HFFc6 (cell line): ENCODE results near the gene MECP2. TPM values are rescaled to one million over a fixed set of nuclear protein-coding genes. Genes with fewer than 3 reads are reported as not detected.
"Not testable (repeated sequence)": the region's sequence is repeated elsewhere in the genome, so short reads cannot be mapped to it uniquely, and the experiment has no call there.

Experiments used
- DNase-seq: peaks from one replicate; pipeline ENCODE4 v3.0.0-alpha.2; 2018
- H3K27ac Mint-ChIP-seq: 2 replicates; pipeline ENCODE4 v1.8.0; 2020; ENCODE audit warnings: mild to moderate bottlenecking, mixed read lengths
- H3K27me3 Mint-ChIP-seq: 2 replicates; pipeline ENCODE4 v1.8.0; 2021; ENCODE audit warnings: mild to moderate bottlenecking, moderate library complexity, mixed read lengths; ENCODE audit not compliant: insufficient read depth
- H3K36me3 Mint-ChIP-seq: 2 replicates; pipeline ENCODE4 v1.8.0; 2021; ENCODE audit warnings: low read depth, mixed read lengths
- H3K4me1 Mint-ChIP-seq: 2 replicates; pipeline ENCODE4 v1.8.0; 2020; ENCODE audit warnings: low read depth, mixed read lengths
- H3K4me3 Mint-ChIP-seq: 2 replicates; pipeline ENCODE4 v1.8.0; 2020; ENCODE audit warnings: mild to moderate bottlenecking, moderate library complexity, mixed read lengths
- H3K9me3 Mint-ChIP-seq: 2 replicates; pipeline ENCODE4 v1.8.0; 2020; ENCODE audit warnings: mild to moderate bottlenecking, mixed read lengths
- total RNA-seq, 6 experiments: library from RNA; stranded (reverse); fragmentation: NEBNext Ultra II Directional; extraction: Animal tissue kit (Norgen Biotek cat#: 25700); gene quantifications; 2 replicates in 1 of 6; 3 replicates in 5 of 6; pipeline ENCODE4 v1.2.3, GENCODE V29; 2021
- TF ChIP-seq, protein P1 (sequence below): fragments of 200-600 bp; sonication (generic); IDR thresholded peaks from 2 replicates; pipeline ENCODE4 v1.5.0; 2021; ENCODE audit warnings: antibody characterized with exemption, mild to moderate bottlenecking

Gene MECP2
- total RNA-seq, 6 experiments from 2014 or later: 28.8 to 35.8 (median 31.9) TPM

DNA sequence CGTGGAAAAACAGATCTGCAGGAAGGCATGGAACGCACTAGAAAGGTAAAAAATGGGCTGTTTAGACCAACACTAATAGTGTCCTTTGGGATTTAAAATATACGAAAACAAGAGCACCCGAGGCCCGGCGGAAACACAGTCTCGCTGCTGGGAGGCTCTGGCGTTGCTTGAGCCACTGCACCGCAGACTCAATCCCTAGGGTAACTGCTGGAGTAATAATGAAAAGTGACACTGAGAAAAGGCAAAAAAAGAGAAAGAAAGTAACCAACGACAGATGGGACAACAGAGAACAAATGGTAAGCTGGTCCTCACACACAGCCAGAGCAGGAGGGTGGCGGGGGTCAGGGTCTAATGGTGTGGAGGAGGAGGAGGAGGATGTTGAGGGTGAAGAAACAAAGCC is 93.2 kb downstream of the MECP2 start:
- H3K9me3 Mint-ChIP-seq: no peaks in the 10 kb centered on the region
- H3K27ac Mint-ChIP-seq: no peak overlapping the region
- no peak overlapping the region for H3K4me3 Mint-ChIP-seq
- TF ChIP-seq, protein P1, sequence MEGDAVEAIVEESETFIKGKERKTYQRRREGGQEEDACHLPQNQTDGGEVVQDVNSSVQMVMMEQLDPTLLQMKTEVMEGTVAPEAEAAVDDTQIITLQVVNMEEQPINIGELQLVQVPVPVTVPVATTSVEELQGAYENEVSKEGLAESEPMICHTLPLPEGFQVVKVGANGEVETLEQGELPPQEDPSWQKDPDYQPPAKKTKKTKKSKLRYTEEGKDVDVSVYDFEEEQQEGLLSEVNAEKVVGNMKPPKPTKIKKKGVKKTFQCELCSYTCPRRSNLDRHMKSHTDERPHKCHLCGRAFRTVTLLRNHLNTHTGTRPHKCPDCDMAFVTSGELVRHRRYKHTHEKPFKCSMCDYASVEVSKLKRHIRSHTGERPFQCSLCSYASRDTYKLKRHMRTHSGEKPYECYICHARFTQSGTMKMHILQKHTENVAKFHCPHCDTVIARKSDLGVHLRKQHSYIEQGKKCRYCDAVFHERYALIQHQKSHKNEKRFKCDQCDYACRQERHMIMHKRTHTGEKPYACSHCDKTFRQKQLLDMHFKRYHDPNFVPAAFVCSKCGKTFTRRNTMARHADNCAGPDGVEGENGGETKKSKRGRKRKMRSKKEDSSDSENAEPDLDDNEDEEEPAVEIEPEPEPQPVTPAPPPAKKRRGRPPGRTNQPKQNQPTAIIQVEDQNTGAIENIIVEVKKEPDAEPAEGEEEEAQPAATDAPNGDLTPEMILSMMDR: no peak
- H3K27me3 Mint-ChIP-seq: no peaks in the 10 kb centered on the region
- peaks cover 5% of the 10 kb centered on the region for H3K4me1 Mint-ChIP-seq
- peaks cover 12% of the 10 kb centered on the region for H3K36me3 Mint-ChIP-seq
- no peak for DNase-seq

GRCh38 chrX:154002215-154002719 is 95.2 kb downstream of the MECP2 start:
- Mint-ChIP-seq H3K4me3 (no peak overlapping the region), H3K27ac (peak overlapping the region; percentile 75), H3K36me3 (peaks cover 6% of the 10 kb centered on the region; the same call in 1 of the 2 replicates), H3K9me3 (no peaks in the 10 kb centered on the region), H3K27me3 (no peaks in the 10 kb centered on the region), H3K4me1 (peaks cover 5% of the 10 kb centered on the region)
- peak; percentile 25 for DNase-seq
- TF ChIP-seq, protein P1: no peak

GRCh38 chrX:154000051-154000450 is 97.5 kb downstream of the MECP2 start:
- no peak for DNase-seq
- Mint-ChIP-seq H3K4me3 (peak overlapping the region; percentile 46; the same call in 1 of the 2 replicates), H3K9me3 (no peaks in the 10 kb centered on the region), H3K4me1 (peaks cover 5% of the 10 kb centered on the region), H3K36me3 (no peaks in the 10 kb centered on the region; the same call in 1 of the 2 replicates), H3K27ac (no peak overlapping the region), H3K27me3 (no peaks in the 10 kb centered on the region)
- TF ChIP-seq, protein P1: no peak

DNA sequence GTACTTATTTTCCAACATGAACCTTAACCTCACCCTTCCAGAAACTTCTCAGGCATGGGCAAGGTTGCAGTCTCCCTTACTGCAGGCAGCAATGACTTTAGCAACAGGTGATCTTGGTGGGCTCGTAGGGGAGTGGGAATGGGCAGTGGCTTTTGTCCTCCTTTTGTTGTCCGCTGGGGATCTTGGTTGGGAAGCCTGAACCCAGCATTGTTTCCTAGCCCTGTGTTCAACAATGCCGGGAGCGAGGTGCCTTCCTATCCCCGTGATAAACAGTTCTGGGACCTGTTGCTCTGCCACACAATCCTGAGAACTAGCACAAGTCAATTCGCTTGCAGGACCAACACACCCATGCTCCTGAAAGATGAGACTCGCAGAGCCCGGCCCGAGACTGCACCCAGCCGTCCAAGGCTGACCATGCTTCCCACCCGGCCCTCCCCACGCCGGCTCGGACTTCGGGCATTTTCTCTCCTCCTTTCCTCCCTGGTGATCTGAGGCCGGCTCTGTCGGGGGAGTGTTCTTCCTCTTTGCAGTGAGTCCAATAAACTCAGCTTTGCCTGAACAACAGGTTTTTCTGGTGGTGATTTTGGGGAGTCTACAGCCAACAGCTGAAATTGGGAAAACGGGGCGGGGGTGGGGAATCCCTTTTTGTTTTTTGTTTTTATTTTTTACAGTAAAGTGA is 98.0 kb downstream of the MECP2 start:
- H3K27ac Mint-ChIP-seq: no peak overlapping the region; the same call in 1 of the 2 replicates
- no peaks in the 10 kb centered on the region for H3K9me3 Mint-ChIP-seq

GRCh38 chrX:153995504-153995903 is 102.0 kb downstream of the MECP2 start:
- no peak for DNase-seq
- Mint-ChIP-seq H3K36me3 (no peaks in the 10 kb centered on the region), H3K27ac (no peak overlapping the region), H3K4me1 (no peaks in the 10 kb centered on the region), H3K4me3 (no peak overlapping the region), H3K27me3 (peaks cover 2% of the 10 kb centered on the region), H3K9me3 (no peaks in the 10 kb centered on the region)
- TF ChIP-seq, protein P1: no peak

More for the DNA sequence above, 98.0 kb downstream of the MECP2 start:
- no peaks in the 10 kb centered on the region for H3K27me3 Mint-ChIP-seq
- DNase-seq: no peak
- H3K4me3 Mint-ChIP-seq: peak overlapping the region; percentile 46; the same call in 1 of the 2 replicates
- TF ChIP-seq, protein P1: no peak
- H3K36me3 Mint-ChIP-seq: no peaks in the 10 kb centered on the region; the same call in 1 of the 2 replicates
- peaks cover 5% of the 10 kb centered on the region for H3K4me1 Mint-ChIP-seq

DNA sequence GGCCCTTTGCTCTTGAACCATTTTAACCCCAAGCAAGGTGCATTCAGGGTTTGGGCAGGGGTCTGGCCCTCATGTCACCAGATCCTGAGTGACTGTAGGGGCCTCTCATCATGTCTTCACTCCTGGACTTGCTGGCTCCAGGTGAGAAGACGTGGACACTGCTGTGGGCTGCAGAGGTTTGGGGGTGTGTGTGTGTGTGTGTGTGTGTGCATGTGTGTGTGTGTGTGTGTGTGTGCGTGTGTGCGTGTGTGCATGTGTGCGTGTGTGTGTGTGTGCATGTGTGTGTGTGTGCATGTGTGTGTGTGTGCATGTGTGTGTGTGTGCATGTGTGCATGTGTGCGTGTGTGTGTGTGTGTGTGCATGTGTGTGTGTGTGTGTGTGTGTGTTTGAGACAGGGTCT is 103.1 kb downstream of the MECP2 start:
- H3K4me3 Mint-ChIP-seq, H3K27me3 Mint-ChIP-seq, DNase-seq, H3K9me3 Mint-ChIP-seq, H3K27ac Mint-ChIP-seq, H3K4me1 Mint-ChIP-seq, H3K36me3 Mint-ChIP-seq: not testable (repeated sequence)
